Natural killer cell (primary cell): Measurements from ENCODE around the gene DUSP22. TPM values are rescaled to one million over a fixed set of nuclear protein-coding genes. Genes with fewer than 3 reads are reported as not detected.
"Not testable (repeated sequence)": the region's sequence is repeated elsewhere in the genome, so short reads cannot be mapped to it uniquely, and the experiment has no call there.

Source experiments
- ATAC-seq, 3 donors: fragments of 150-1000 bp in 2 of 3; fragments of 200-7000 bp in 1 of 3; cut with Tn5 transposase; 1 replicate in 1 of 3; 2 replicates in 2 of 3; pipeline ENCODE4 v1.10.0; 2021; ENCODE audit warnings: mild to moderate bottlenecking in 2 of 3, moderate library complexity in 2 of 3
- DNase-seq, 2 donors: peaks; one replicate each; pipeline versions ENCODE4 v3.0.0 to v3.0.0-alpha.2; 2013 to 2021; ENCODE audit warnings: mixed read lengths in 1 of 2
- H3K27ac ChIP-seq: one replicate; pipeline ENCODE4 v1.5.1; 2013; ENCODE audit warnings: mild to moderate bottlenecking, low read length
- H3K27me3 ChIP-seq: one replicate; pipeline ENCODE4 v1.6.1; 2013; ENCODE audit warnings: low read length; ENCODE audit not compliant: control insufficient read depth, insufficient read depth
- H3K36me3 ChIP-seq: one replicate; pipeline ENCODE4 v1.6.1; 2013; ENCODE audit warnings: low read length; ENCODE audit not compliant: control insufficient read depth, insufficient read depth
- H3K4me1 ChIP-seq: one replicate; pipeline ENCODE4 v1.6.1; 2013; ENCODE audit warnings: low read length; ENCODE audit not compliant: control insufficient read depth, insufficient read depth
- H3K4me3 ChIP-seq: one replicate; pipeline ENCODE4 v1.5.1; 2013; ENCODE audit warnings: low read length
- H3K9me3 ChIP-seq: one replicate; pipeline ENCODE4 v1.6.1; 2013; ENCODE audit warnings: low read length; ENCODE audit not compliant: control insufficient read depth, insufficient read depth
- H3K27ac Mint-ChIP-seq, 2 donors: one replicate each; pipeline ENCODE4 v1.8.0; 2022; ENCODE audit warnings: mild to moderate bottlenecking in 2 of 2, mixed read lengths in 2 of 2, moderate library complexity in 1 of 2
- H3K27me3 Mint-ChIP-seq, 2 donors: one replicate each; pipeline ENCODE4 v1.8.0; 2022; ENCODE audit warnings: low read depth in 2 of 2, mixed read lengths in 2 of 2
- H3K36me3 Mint-ChIP-seq: one replicate; pipeline ENCODE4 v1.8.0; 2022; ENCODE audit warnings: mixed read lengths
- H3K4me1 Mint-ChIP-seq, 2 donors: one replicate each; pipeline ENCODE4 v1.8.0; 2022; ENCODE audit warnings: mixed read lengths in 2 of 2
- H3K4me3 Mint-ChIP-seq: one replicate; pipeline ENCODE4 v1.8.0; 2022; ENCODE audit warnings: mild to moderate bottlenecking, moderate library complexity, mixed read lengths
- H3K9me3 Mint-ChIP-seq, 2 donors: one replicate each; pipeline ENCODE4 v1.8.0; 2022; ENCODE audit warnings: mixed read lengths in 2 of 2
- CTCF ChIP-seq: fragments of 200-600 bp; IDR thresholded peaks from one replicate; pipeline ENCODE4 v1.8.0; 2022; ENCODE audit warnings: antibody characterized with exemption
- WGBS: methylation state at CpG from one replicate; pipeline ENCODE4 v1.1.7; 2013; ENCODE audit warnings: missing lambda C conversion rate; ENCODE audit not compliant: insufficient coverage; 5-methylcytosine and 5-hydroxymethylcytosine counted together
- intact Hi-C: fragments of 100-400 bp; cut with micrococcal nuclease; formaldehyde crosslinking; loops from one replicate; pipeline ENCODE4 v1.14.2; 2022
- total RNA-seq, 4 donors: library from RNA; stranded (reverse); fragments of 120-200 nt in 1 of 4; gene quantifications; one replicate each; pipeline versions ENCODE4 v1.2.3 to v1.2.4, GENCODE V29; 2013 to 2022

DUSP22 gene
- total RNA-seq, 3 donors from 2014 or later (not counting 1 experiment from before 2014, with no cell fraction given): 50.4 to 61.5 (median 56.6) TPM

GRCh38 chr6:370555-370954, 78.3 kb downstream of the DUSP22 start:
- Mint-ChIP-seq H3K36me3 (no peaks in the 10 kb centered on the region), H3K27ac (no peak overlapping the region), H3K4me1 (peaks cover 5 to 13% of the 10 kb centered on the region in 2 donors), H3K4me3 (no peak overlapping the region), H3K27me3 (peaks cover 14 to 23% of the 10 kb centered on the region in 2 donors), H3K9me3 (peaks cover 0 to 4% of the 10 kb centered on the region in 2 donors)
- intact Hi-C loops: no loop called here
- H3K9me3 ChIP-seq: peaks cover 7% of the 10 kb centered on the region
- no peaks in the 10 kb centered on the region for H3K36me3 ChIP-seq
- H3K27me3 ChIP-seq: no peaks in the 10 kb centered on the region
- H3K4me1 ChIP-seq: peaks cover 12% of the 10 kb centered on the region
- DNase-seq: no peak
- WGBS: 81% methylated on average over 6 of the region's 6 CpGs
- no peak overlapping the region for H3K4me3 ChIP-seq
- no peak for ATAC-seq
- no peak overlapping the region for H3K27ac ChIP-seq
- TF ChIP-seq CTCF: no peak

DNA sequence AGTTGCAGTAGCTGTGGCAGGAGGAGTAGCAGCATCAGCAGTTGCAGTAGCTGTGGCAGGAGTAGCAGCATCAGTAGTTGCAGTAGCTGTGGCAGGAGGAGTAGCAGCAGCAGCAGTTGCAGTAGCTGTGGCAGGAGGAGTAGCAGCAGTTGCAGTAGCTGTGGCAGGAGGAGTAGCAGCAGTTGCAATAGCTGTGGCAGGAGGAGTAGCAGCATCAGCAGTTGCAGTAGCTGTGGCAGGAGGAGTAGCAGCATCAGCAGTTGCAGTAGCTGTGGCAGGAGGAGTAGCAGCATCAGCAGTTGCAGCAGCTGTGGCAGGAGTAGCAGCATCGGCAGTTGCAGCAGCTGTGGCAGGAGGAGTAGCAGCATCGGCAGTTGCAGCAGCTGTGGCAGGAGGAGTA, 79.6 kb downstream of the DUSP22 start:
- ATAC-seq, H3K4me3 Mint-ChIP-seq, H3K9me3 ChIP-seq, H3K9me3 Mint-ChIP-seq, intact Hi-C loops, H3K27me3 ChIP-seq, H3K36me3 Mint-ChIP-seq, H3K36me3 ChIP-seq, DNase-seq, H3K27ac Mint-ChIP-seq, H3K27ac ChIP-seq, H3K4me3 ChIP-seq: not testable (repeated sequence)
- WGBS: 86% methylated on average over 2 of the region's 2 CpGs
- peaks cover 12% of the 10 kb centered on the region for H3K4me1 ChIP-seq
- peaks cover 14 to 18% of the 10 kb centered on the region in 2 donors for H3K27me3 Mint-ChIP-seq
- peaks cover 5 to 14% of the 10 kb centered on the region in 2 donors for H3K4me1 Mint-ChIP-seq

DNA sequence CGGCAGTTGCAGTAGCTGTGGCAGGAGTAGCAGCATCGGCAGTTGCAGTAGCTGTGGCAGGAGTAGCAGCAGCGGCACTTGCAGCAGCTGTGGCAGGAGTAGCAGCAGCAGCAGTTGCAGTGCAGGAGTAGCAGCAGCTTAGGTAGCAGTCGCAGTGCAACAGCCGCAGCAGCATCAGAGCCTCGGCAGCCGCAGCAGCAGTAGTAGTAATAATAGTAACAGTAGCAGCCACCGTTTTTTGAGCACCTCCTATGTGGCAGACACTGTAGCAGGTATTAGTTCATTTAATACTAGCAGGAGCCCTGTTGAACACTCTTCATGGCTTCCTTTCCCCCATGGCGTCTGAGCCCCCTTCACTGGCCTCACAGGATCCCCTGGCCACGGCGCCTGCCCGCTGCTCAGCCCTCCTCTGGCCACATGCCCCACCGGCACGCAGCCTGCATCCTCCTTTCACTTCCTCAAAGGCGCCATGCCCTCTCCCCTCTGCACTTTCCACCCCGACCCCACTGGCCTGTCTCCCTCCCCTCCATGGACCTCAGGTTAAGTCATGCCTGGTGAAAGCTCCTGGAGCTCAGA, 80.1 kb downstream of the DUSP22 start:
- Histone ChIP-seq H3K36me3 (no peaks in the 10 kb centered on the region), H3K9me3 (peaks cover 7% of the 10 kb centered on the region), H3K4me3 (no peak overlapping the region), H3K4me1 (peaks cover 12% of the 10 kb centered on the region), H3K27me3 (no peaks in the 10 kb centered on the region), H3K27ac (no peak overlapping the region)
- H3K4me1 Mint-ChIP-seq: peaks cover 9 to 17% of the 10 kb centered on the region in 2 donors
- no peak overlapping the region for H3K4me3 Mint-ChIP-seq
- no peak for TF ChIP-seq CTCF
- WGBS: 55% methylated on average over 16 of the region's 16 CpGs
- peak in 1 of 3 donors; percentile 26 for ATAC-seq
- no peaks in the 10 kb centered on the region for H3K36me3 Mint-ChIP-seq
- no peak overlapping the region for H3K27ac Mint-ChIP-seq
- H3K9me3 Mint-ChIP-seq: peaks cover 0 to 4% of the 10 kb centered on the region in 2 donors
- peaks cover 18 to 20% of the 10 kb centered on the region in 2 donors for H3K27me3 Mint-ChIP-seq
- no peak for DNase-seq
- intact Hi-C loops: no loop called here

DNA sequence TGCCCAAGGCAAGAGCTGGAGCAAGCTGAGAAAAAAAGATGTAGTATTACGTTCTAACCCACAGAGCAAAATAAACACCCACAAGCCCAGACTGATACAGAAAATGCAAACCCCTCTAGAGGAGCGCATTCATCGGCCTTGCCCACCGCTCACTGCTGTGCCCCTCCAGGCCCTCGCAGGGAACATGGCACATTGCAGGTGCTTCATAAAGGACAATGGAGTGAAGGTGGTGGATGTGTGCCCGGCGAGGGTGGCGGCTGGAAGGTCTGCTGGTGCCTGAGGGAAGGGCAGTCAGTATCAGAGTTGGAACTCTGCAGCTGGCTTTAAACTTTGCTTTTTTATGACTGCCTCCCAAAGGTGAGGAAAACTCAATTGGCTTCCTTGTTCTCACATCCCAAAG, 80.7 kb downstream of the DUSP22 start:
- peaks cover 9 to 17% of the 10 kb centered on the region in 2 donors for H3K4me1 Mint-ChIP-seq
- H3K9me3 Mint-ChIP-seq: peaks cover 0 to 4% of the 10 kb centered on the region in 2 donors
- H3K36me3 Mint-ChIP-seq: no peaks in the 10 kb centered on the region
- H3K27me3 Mint-ChIP-seq: peaks cover 18 to 20% of the 10 kb centered on the region in 2 donors
- peaks cover 12% of the 10 kb centered on the region for H3K4me1 ChIP-seq
- no peaks in the 10 kb centered on the region for H3K36me3 ChIP-seq
- no peak for DNase-seq
- H3K27me3 ChIP-seq: no peaks in the 10 kb centered on the region
- intact Hi-C loops: no loop called here
- H3K27ac ChIP-seq: no peak overlapping the region
- peaks cover 7% of the 10 kb centered on the region for H3K9me3 ChIP-seq
- no peak overlapping the region for H3K27ac Mint-ChIP-seq
- no peak overlapping the region for H3K4me3 Mint-ChIP-seq
- TF ChIP-seq CTCF: no peak
- no peak for ATAC-seq
- 84% methylated on average over 8 of the region's 8 CpGs for WGBS
- no peak overlapping the region for H3K4me3 ChIP-seq
